Fibroblast of the aortic adventitia (primary cell): ENCODE measurements around the gene LAMTOR4. TPM values are rescaled to one million over a fixed set of nuclear protein-coding genes. Genes with fewer than 3 reads are reported as not detected.

Experiments
- DNase-seq: peaks from one replicate; pipeline ENCODE4 v3.0.0-alpha.2; 2010; ENCODE audit warnings: low read depth
- H3K4me3 ChIP-seq: 2 replicates; pipeline ENCODE4 v1.5.1; 2011; ENCODE audit warnings: low read depth, mild to moderate bottlenecking, control low read depth, low read length, moderate library complexity
- CTCF ChIP-seq: IDR thresholded peaks from 2 replicates; pipeline ENCODE4 v1.5.1; 2011; ENCODE audit warnings: mild to moderate bottlenecking, low read length, control low read depth, inconsistent platforms; ENCODE audit not compliant: insufficient read depth
- total RNA-seq: library from RNA; depleted of rRNA; stranded (reverse); fragments of >200 nt; gene quantifications from 2 replicates; pipeline ENCODE4 v1.2.3, GENCODE V29; 2012; ENCODE audit warnings: low replicate concordance

Gene LAMTOR4
- total RNA-seq, 1 donor: 82.2 TPM

DNA sequence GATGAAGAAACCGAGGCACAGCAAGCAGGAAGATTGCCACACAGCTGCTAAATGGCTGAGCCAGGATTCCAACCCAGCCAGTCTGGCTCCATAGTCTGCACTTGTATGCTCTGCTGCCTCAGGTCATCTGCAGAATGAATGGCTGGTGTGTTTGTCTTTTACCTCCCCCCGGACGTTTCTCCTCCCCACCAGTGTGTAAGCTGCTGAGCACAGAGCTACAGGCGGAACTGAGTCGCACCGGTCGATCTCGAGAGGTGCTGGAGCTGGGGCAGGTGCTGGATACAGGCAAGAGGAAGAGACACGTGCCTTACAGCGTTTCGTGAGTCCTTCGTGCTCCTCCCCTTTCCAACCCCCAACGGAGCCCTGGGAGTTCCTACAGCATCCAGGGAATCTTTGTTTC is 26.7 kb upstream of the LAMTOR4 start:
- no peak overlapping the region for H3K4me3 ChIP-seq
- no peak for TF ChIP-seq CTCF
- DNase-seq: no peak

- DNase-seq: no peak
- H3K4me3 ChIP-seq: no peak overlapping the region
- TF ChIP-seq CTCF: no peak
Observed at GRCh38 chr7:100122568-100122967, 26.1 kb upstream of the LAMTOR4 start.

DNA sequence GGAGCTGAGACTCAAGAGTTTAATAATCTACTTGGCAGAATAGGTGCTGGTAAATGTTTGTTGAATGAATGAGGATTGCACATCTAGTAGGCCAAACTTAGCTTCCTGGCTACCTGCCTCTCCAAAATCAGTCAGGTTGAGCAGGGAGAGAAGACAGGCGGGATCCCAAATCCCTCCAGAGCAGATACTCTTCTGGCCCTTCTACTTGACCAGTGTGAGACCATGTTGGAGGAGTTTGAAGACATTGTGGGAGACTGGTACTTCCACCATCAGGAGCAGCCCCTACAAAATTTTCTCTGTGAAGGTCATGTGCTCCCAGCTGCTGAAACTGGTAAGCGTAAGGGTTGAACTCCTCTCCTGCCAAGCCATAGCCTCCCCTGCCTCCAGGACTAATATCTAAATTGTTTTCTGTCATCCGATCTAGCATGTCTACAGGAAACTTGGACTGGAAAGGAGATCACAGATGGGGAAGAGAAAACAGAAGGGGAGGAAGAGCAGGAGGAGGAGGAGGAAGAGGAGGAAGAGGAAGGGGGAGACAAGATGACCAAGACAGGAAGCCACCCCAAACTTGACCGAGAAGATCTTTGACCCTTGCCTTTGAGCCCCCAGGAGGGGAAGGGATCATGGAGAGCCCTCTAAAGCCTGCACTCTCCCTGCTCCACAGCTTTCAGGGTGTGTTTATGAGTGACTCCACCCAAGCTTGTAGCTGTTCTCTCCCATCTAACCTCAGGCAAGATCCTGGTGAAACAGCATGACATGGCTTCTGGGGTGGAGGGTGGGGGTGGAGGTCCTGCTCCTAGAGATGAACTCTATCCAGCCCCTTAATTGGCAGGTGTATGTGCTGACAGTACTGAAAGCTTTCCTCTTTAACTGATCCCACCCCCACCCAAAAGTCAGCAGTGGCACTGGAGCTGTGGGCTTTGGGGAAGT is 24.2 kb upstream of the LAMTOR4 start:
- no peak for TF ChIP-seq CTCF
- no peak for DNase-seq
- no peak overlapping the region for H3K4me3 ChIP-seq

DNA sequence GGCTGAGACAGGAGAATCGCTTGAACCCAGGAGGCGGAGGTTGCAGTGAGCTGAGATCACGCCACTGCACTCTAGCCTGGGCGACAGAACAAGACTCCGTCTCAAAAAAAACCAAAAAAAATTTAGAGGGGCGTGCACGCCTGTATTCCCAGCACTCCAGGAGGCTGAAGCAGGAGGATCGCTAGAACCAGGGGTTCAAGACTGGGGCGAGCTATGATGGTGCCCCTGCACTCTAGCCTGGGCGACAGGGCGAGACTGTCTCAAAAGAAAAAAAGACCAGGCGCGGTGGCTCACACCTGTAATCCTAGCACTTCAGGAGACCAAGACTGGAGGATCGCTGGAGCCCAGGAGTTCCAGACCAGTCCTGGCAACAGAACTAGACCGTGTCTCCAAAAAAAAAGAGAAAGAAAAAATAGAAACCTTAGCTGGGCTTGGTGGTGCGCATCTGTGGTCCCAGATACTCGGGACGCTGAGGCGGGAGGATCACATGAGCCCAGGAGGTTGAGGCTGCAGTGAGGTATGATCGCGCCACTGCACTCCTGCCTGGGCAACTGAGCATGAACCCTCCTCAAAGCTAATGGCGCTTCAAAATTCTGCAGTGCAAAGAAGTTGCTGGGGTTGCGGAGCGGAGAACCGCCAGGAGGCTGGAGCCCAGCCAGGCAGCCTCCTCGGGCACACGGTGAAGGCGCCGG is 22.3 kb upstream of the LAMTOR4 start:
- TF ChIP-seq CTCF: no peak

DNA sequence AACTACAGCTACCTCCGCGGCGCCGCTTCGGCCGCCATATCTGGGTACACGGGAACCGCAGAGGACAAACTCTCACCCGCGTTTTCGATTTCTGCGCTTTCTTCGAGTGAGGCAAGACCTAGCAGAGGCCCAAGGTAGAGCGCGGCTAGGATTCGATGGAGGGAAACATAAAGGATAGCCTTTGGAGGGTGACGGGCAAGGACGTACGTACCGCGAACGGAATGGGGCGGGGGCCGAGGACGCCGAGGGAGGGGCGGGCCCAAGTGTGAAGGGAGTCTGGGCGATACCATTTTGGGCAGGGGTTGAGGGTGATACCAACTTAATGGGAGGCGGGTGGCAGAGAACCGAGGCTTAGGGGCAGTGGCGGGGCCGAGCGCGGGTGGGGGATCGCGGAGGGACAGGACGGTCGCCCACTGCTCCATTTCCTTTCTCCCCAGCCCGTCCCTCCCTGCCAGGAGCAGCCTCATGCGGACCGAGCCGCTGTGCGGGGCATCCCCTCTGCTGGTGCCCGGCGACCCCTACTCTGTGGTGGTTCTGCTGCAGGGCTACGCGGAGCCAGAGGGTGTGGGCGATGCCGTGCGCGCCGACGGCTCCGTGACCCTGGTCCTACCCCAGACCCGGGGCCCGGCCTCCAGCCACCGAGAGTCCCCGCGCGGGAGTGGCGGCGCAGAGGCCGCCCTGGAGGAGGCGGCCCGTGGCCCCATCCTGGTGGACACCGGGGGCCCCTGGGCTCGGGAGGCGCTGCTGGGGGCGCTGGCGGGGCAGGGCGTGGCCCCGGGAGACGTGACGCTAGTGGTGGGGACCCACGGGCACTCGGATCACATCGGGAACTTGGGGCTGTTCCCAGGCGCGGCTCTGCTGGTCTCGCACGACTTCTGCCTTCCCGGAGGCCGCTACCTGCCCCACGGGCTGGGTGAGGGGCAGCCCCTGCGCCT is 21.5 kb upstream of the LAMTOR4 start, which contains the start of gene MBLAC1:
TSS of gene MBLAC1 (plus strand) at position 37 of the 935 bp plus-strand sequence. CDS start at position 466, 429 bp downstream.
- peak; percentile 95 for DNase-seq
- peak within 1 kb of the TSS; percentile 99 for H3K4me3 ChIP-seq
- no peak for TF ChIP-seq CTCF

More for the DNA sequence above, 22.3 kb upstream of the LAMTOR4 start:
- DNase-seq: no peak
- peak overlapping the region; percentile 99 for H3K4me3 ChIP-seq
